Omental fat pad (tissue), 4 donors: ENCODE results near the gene STK31. TPM values are rescaled to one million over a fixed set of nuclear protein-coding genes. Genes with fewer than 3 reads are reported as not detected.
"Not testable (repeated sequence)": the region's sequence is repeated elsewhere in the genome, so short reads cannot be mapped to it uniquely, and the experiment has no call there.

Experiments used
- ATAC-seq: fragments of 150-250 bp; one replicate; pipeline ENCODE4 v1.9.1; 2016; ENCODE audit warnings: mild to moderate bottlenecking, moderate library complexity; ENCODE audit not compliant: low FRiP score
- DNase-seq: peaks from one replicate; pipeline ENCODE4 v3.0.0-alpha.2; 2019; ENCODE audit warnings: low spot score
- total RNA-seq, 4 donors: library from RNA; depleted of rRNA; stranded (reverse); fragments of >200 nt; gene quantifications; one replicate each; pipeline ENCODE4 v1.1.0, GENCODE V29; 2016
- TF ChIP-seq, protein P1 (sequence below), 3 donors: fragments of 450-650 bp; IDR thresholded peaks; one replicate each; pipeline ENCODE4 v1.5.1; 2016 to 2017; ENCODE audit warnings: antibody characterized with exemption in 3 of 3, mild to moderate bottlenecking in 3 of 3, moderate library complexity in 2 of 3

The STK31 gene
- total RNA-seq, 4 donors from 2014 or later: 0.19 to 0.84 (median 0.34) TPM

DNA sequence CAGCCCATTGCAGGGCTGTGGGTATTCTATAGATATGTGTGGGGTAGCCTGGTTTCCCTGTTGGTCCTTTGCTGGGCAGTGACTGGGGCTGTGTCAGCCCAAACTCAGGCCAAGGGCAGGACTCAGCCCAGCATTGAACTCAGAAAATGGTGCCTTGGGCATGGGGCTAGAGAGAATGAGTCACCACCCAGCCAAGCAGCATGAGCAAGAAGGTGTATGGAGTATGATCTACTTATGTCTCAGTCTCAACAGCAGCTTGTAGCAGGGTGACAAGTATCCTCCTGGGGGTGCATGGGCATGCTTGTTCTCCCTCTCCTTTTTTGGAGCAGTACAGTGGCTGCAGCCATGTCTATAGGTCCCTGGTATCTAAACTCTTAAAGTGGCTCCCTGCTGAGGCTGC, 32.0 kb downstream of the STK31 start:
- TF ChIP-seq, protein P1, sequence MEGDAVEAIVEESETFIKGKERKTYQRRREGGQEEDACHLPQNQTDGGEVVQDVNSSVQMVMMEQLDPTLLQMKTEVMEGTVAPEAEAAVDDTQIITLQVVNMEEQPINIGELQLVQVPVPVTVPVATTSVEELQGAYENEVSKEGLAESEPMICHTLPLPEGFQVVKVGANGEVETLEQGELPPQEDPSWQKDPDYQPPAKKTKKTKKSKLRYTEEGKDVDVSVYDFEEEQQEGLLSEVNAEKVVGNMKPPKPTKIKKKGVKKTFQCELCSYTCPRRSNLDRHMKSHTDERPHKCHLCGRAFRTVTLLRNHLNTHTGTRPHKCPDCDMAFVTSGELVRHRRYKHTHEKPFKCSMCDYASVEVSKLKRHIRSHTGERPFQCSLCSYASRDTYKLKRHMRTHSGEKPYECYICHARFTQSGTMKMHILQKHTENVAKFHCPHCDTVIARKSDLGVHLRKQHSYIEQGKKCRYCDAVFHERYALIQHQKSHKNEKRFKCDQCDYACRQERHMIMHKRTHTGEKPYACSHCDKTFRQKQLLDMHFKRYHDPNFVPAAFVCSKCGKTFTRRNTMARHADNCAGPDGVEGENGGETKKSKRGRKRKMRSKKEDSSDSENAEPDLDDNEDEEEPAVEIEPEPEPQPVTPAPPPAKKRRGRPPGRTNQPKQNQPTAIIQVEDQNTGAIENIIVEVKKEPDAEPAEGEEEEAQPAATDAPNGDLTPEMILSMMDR (IDR thresholded peaks at IDR 0.05): no peak
- ATAC-seq: no peak
- DNase-seq: no peak

DNA sequence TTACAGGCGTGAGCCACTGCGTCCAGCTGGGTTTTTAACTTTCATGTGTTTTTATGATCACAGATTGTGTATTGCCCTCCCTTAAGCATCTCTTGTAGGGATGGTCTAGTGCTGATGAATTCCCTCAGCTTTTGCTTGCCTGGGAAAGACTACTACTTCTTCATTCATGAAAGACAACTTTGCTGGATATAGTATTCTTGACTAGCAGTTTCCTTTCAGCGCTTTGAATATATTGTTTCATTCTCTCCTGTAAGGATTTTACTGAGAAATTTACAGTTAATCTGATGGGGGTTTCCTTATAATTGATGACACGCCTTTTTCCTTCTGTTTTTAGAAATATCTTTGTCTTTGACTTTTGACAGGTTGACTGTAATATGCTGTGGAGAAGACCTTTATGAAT, 33.2 kb downstream of the STK31 start:
- ATAC-seq (no peak), DNase-seq (no peak)

DNA sequence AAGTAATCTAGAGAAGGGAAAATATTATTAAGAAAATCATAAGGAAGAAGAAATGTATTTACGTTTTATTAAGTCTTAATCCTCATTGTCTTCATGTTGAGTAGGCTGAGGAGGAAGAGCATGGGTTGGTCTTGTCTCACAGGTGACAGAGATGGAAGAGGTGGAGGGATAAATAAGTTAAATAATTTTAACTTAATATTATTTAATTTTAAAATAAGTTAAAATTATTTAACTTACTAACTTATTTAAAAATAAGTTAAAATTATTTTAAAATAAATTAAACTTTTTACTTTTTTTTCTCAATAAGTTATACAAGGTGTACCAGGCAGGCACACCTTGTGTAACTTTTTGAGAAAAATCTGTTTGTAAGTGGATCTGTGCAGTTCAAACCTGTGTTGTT, 36.6 kb downstream of the STK31 start:
- TF ChIP-seq, protein P1 (IDR thresholded peaks at IDR 0.05): no peak
- DNase-seq: no peak
- ATAC-seq: no peak

More for the DNA sequence above, 33.2 kb downstream of the STK31 start:
- TF ChIP-seq, protein P1 (IDR thresholded peaks at IDR 0.05): no peak

DNA sequence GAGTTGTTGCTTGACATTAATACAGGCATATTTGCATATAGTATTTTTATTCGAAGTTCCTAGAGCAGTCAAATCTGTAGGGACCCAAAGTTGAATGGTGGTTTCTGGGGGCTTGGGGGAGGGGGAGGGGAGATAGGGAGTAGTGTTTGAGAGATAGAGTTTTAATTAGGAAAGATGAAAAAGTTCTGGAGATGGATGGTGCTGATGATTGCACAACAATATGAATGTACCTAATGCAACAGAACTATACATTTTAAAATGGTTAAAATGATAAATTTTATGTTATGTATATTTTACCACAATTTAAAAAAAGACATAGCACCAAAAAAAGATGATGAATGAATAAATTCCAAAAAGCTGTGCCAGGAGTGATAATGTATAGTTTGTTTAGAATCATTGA, 41.8 kb downstream of the STK31 start:
- TF ChIP-seq, protein P1 (IDR thresholded peaks at IDR 0.05): no peak
- DNase-seq (no peak), ATAC-seq (no peak)

DNA sequence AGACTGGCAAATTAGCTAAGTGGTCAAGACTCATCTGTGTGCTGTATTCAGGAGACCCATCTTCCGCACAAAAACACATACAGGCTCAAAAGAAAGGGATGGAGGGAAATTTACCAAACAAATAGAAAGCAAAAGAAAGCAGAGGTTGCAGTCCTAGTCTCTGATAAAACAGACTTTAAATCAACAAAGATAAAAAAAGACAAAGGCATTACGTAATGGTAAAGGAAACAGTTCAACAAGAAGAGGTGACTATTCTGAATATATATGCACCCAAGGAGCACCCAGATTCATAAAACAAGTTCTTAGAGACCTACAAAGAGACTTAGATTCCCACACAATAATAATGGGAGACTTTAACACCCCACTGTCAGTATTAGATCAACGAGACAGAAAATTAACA, 48.8 kb downstream of the STK31 start:
- DNase-seq, ATAC-seq: not testable (repeated sequence)

DNA sequence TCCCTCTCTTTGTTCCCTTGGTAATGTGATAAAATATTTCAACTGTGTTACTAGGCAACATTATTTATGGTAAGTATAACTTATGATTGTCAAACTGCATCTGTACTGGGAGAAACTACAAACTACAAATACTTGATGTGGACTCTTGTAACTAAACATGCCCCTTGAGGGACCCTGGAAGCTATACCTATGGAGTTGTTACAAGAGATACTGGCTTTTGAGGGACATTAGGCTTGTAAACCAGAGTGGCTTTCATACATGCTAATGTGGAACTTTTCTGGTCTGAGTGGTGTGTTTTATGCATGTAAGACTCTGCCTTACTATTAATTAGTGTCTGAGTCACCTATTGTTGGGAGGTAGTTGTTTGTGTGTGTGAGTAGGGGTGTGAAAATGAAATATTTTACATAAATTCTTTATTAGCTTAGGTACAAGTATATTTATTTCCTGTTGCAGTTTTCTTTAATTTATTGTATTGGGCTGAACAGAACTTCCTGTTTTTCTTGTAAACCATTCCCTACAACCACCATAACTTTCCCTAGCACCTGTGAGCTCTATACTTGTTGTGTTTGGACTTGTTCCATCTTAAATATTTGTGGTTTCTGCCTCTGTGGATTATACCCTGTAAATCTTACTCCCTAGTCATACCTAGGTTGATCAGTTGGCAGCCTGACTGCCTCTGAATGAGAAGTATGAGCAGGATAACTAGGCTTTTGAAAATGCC, 49.8 kb downstream of the STK31 start:
- ATAC-seq (no peak), DNase-seq (no peak)
- TF ChIP-seq, protein P1 (IDR thresholded peaks at IDR 0.05): no peak

DNA sequence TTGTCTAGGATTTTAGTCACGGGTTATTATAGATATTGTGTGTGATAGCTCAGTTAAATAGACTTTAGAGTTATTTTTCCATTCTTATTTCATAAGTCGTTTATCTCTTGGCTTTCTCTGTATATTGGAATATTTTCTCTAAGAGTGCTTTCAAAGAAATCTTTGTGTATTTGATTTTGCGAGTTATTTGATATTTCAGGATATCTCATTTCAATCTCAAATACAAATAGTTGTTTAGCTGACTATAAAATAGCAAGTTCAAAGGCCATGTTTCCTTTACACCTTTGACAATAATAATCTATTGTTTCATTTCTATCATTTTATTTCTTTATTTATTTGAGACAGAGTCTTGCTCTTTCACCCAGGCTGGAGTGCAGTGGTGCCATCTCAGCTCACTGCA, 55.9 kb downstream of the STK31 start:
- TF ChIP-seq, protein P1 (IDR thresholded peaks at IDR 0.05): no peak
- no peak for ATAC-seq
- DNase-seq: no peak
